Stomach (tissue), 9 donors: ENCODE data around the gene AKAP13. TPM values are rescaled to one million over a fixed set of nuclear protein-coding genes. Genes with fewer than 3 reads are reported as not detected.

Source experiments
- DNase-seq, 2 donors: peaks; one replicate each; pipeline versions ENCODE4 v3.0.0 to v3.0.0-alpha.2; 2013 to 2019
- H3K27ac ChIP-seq, 5 donors: fragments of 200-600 bp in 4 of 5; sonication (generic) in 4 of 5; one replicate each; pipeline ENCODE4 v1.5.1; 2013 to 2019; ENCODE audit warnings: mild to moderate bottlenecking in 1 of 5, moderate library complexity in 1 of 5
- H3K27me3 ChIP-seq, 3 donors: fragments of 200-600 bp; sonication (generic); one replicate each; pipeline ENCODE4 v1.5.1; 2017 to 2019; ENCODE audit warnings: mixed run types in 1 of 3
- H3K36me3 ChIP-seq, 4 donors: fragments of 200-600 bp; sonication (generic); 1 replicate in 3 of 4; 2 replicates in 1 of 4; pipeline ENCODE4 v1.5.1; 2016 to 2019
- H3K4me1 ChIP-seq, 4 donors: fragments of 200-600 bp; sonication (generic); one replicate each; pipeline ENCODE4 v1.5.1; 2016 to 2019
- H3K4me3 ChIP-seq, 4 donors: fragments of 200-600 bp; sonication (generic) in 3 of 4; one replicate each; pipeline ENCODE4 v1.5.1; 2016 to 2019; ENCODE audit warnings: mild to moderate bottlenecking in 1 of 4
- H3K9me3 ChIP-seq, 4 donors: fragments of 200-600 bp; sonication (generic); one replicate each; pipeline ENCODE4 v1.5.1; 2016 to 2019
- EP300 ChIP-seq: sonication (generic); formaldehyde crosslinking; IDR thresholded peaks from one replicate; pipeline ENCODE4 v1.6.1; 2017; ENCODE audit warnings: antibody characterized with exemption
- POLR2A ChIP-seq, 4 donors: fragments of 450-650 bp; IDR thresholded peaks; one replicate each; pipeline ENCODE4 v1.6.1; 2016; ENCODE audit warnings: antibody characterized with exemption in 4 of 4, control low read depth in 2 of 4, mild to moderate bottlenecking in 1 of 4, moderate library complexity in 1 of 4
- POLR2AphosphoS5 ChIP-seq, 3 donors: sonication (generic); formaldehyde crosslinking; IDR thresholded peaks; one replicate each; pipeline ENCODE4 v1.6.1; 2016; ENCODE audit warnings: antibody characterized with exemption in 3 of 3
- WGBS, 5 donors: extraction: QIAGEN DNeasy Blood & Tissue Kit in 3 of 5; methylation state at CpG; one replicate each; pipeline versions ENCODE4 v1.1.5 to v1.1.7; 2013 to 2018; 5-methylcytosine and 5-hydroxymethylcytosine counted together
- intact Hi-C: fragments of 100-400 bp; cut with DNase I; formaldehyde crosslinking; loops from one replicate; pipeline ENCODE4 v1.15.1; 2023; ENCODE audit warnings: low total_unique reads
- polyA plus RNA-seq, 3 donors: library from polyadenylated mRNA; stranded (reverse); fragments of 200-250 nt; gene quantifications; one replicate each; pipeline ENCODE4 v1.2.3, GENCODE V29; 2013
- total RNA-seq, 5 donors: library from RNA; depleted of rRNA; stranded (reverse); fragments of >200 nt; gene quantifications; one replicate each; pipeline versions ENCODE4 v1.1.0 to v1.2.3, GENCODE V29; 2014 to 2016
- TF ChIP-seq, protein P1 (sequence below), 7 experiments: fragments of 450-650 bp in 4 of 7; fragments of 200-600 bp in 3 of 7; sonication (generic) in 3 of 7; IDR thresholded peaks; one replicate each; pipeline ENCODE4 v1.5.1; 2016 to 2019; ENCODE audit warnings: antibody characterized with exemption in 7 of 7, control low read depth in 2 of 7, mild to moderate bottlenecking in 1 of 7
- donor health status: healthy with polysubstance abuse.
- donor health status: Bipolar disorder and iron deficiency.
- donor health status: healthy.

The AKAP13 gene
- total and polyA plus RNA-seq, 8 donors = 33.1 to 395 (median 138) TPM

DNA sequence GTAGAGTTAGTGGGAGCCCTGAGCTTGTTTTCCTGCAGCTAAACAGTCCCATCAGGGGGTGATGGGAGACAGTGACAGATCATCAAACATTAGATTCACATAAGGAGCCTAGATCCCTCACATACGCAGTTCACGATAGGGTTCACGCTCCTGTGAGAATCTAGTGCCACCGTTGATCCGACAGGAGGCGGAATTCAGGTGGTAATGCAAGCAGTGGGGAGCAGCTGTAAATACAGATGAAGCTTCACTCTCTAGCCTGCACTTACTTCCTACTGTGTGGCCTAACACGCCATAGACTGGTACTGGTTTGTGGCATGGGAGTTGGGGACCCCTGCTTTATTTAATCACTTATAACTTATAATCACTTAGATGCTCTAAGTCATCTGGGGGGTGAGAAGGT is 179.1 kb downstream of the AKAP13 start:
- no peak for TF ChIP-seq EP300
- no peak for TF ChIP-seq POLR2A (IDR thresholded peaks at IDR 0.05)
- no peak for TF ChIP-seq POLR2AphosphoS5 (IDR thresholded peaks at IDR 0.05)
- TF ChIP-seq, protein P1, sequence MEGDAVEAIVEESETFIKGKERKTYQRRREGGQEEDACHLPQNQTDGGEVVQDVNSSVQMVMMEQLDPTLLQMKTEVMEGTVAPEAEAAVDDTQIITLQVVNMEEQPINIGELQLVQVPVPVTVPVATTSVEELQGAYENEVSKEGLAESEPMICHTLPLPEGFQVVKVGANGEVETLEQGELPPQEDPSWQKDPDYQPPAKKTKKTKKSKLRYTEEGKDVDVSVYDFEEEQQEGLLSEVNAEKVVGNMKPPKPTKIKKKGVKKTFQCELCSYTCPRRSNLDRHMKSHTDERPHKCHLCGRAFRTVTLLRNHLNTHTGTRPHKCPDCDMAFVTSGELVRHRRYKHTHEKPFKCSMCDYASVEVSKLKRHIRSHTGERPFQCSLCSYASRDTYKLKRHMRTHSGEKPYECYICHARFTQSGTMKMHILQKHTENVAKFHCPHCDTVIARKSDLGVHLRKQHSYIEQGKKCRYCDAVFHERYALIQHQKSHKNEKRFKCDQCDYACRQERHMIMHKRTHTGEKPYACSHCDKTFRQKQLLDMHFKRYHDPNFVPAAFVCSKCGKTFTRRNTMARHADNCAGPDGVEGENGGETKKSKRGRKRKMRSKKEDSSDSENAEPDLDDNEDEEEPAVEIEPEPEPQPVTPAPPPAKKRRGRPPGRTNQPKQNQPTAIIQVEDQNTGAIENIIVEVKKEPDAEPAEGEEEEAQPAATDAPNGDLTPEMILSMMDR (IDR thresholded peaks at IDR 0.05) = no peak
- intact Hi-C loops = no loop called here
- peak overlapping the region in 2 of 5 donors; percentile 4 to 15 for H3K27ac ChIP-seq

DNA sequence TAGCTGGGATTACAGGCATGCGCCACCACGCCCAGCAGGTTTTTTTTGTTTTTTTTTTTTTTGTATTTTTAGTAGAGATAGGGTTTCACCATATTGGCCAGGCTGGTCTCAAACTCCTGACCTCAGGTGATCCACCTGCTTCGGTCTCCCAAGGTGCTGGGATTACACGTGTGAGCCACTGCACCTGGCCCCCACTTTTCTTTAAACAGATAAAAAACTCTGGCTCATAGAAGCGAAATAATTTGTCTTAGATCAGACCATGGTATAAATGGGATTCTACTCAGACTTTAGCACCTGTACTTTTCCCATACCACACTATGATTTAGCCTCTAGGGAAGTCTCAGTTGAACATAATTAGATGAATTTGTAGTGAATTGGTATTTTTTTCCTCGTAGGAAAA is 182.4 kb downstream of the AKAP13 start:
- H3K4me1 ChIP-seq = peaks cover 27 to 61% (median 39%) of the 10 kb centered on the region in 4 donors
- H3K27me3 ChIP-seq = no peaks in the 10 kb centered on the region
- H3K36me3 ChIP-seq = peaks cover 0 to 6% (median 0%) of the 10 kb centered on the region in 4 donors
- no peak for TF ChIP-seq POLR2A (IDR thresholded peaks at IDR 0.05)
- TF ChIP-seq POLR2AphosphoS5 (IDR thresholded peaks at IDR 0.05) = no peak
- peak overlapping the region; percentile 74 to 84 (median 80) for H3K27ac ChIP-seq
- no peaks in the 10 kb centered on the region for H3K9me3 ChIP-seq
- 45 to 68% (median 53%) methylated on average over 6 of the region's 6 CpGs for WGBS, 5 donors
- H3K4me3 ChIP-seq = no peak overlapping the region
- intact Hi-C loops = no loop called here
- DNase-seq = no peak

More for the DNA sequence above, 179.1 kb downstream of the AKAP13 start:
- Histone ChIP-seq H3K4me1 (peaks cover 21 to 66% (median 32%) of the 10 kb centered on the region in 4 donors), H3K27me3 (no peaks in the 10 kb centered on the region), H3K9me3 (no peaks in the 10 kb centered on the region), H3K36me3 (no peaks in the 10 kb centered on the region), H3K4me3 (no peak overlapping the region)
- no peak for DNase-seq
- WGBS, 5 donors = 85 to 97% (median 93%) methylated on average over 7 of the region's 7 CpGs

- Histone ChIP-seq H3K36me3 (peaks cover 0 to 6% (median 0%) of the 10 kb centered on the region in 4 donors), H3K4me3 (no peak overlapping the region), H3K4me1 (peaks cover 24 to 56% (median 37%) of the 10 kb centered on the region in 4 donors), H3K27me3 (no peaks in the 10 kb centered on the region), H3K27ac (peak overlapping the region; percentile 74 to 84 (median 81)), H3K9me3 (no peaks in the 10 kb centered on the region)
- DNase-seq = peak; percentile 37 to 72
- TF ChIP-seq EP300 = no peak
- TF ChIP-seq POLR2AphosphoS5 (IDR thresholded peaks at IDR 0.05) = peak in 2 of 3 donors; percentile 5 to 31
- intact Hi-C loops = no loop called here
- 28 to 49% (median 39%) methylated on average over 3 of the region's 3 CpGs for WGBS, 5 donors
Measured at GRCh38 chr15:85563328-85563727, 182.9 kb downstream of the AKAP13 start.

DNA sequence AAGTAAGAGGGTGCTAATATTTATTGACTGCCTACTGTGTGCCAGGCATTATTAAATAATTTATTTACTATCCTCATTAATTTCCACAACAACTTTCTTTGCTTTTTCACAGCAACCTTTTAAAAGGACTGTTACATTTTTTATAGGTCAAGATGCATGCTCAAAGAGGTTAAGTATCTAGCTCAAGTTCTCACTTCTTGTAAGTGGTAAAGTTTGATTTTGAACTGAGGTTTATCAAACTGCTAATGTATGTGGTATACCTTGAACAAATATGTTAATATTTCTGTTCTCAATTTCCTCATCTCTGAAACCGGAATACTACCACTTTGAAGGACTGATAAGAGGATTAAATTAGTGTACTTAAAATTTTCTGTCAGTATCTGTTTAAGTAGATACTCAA is 183.3 kb downstream of the AKAP13 start:
- Histone ChIP-seq H3K27ac (peak overlapping the region; percentile 74 to 84 (median 81)), H3K4me1 (peaks cover 23 to 52% (median 35%) of the 10 kb centered on the region in 4 donors), H3K36me3 (peaks cover 0 to 6% (median 0%) of the 10 kb centered on the region in 4 donors), H3K27me3 (no peaks in the 10 kb centered on the region), H3K9me3 (no peaks in the 10 kb centered on the region), H3K4me3 (no peak overlapping the region)
- intact Hi-C loops = no loop called here
- TF ChIP-seq EP300 = no peak
- TF ChIP-seq POLR2AphosphoS5 (IDR thresholded peaks at IDR 0.05) = no peak
- no peak for TF ChIP-seq POLR2A (IDR thresholded peaks at IDR 0.05)
- TF ChIP-seq, protein P1 (IDR thresholded peaks at IDR 0.05) = no peak
- no peak for DNase-seq
- WGBS, 5 donors = 27 to 53% (median 51%) methylated on average over 1 of the region's 1 CpG

GRCh38 chr15:85564686-85565085 is 184.3 kb downstream of the AKAP13 start:
- Histone ChIP-seq H3K27ac (peak overlapping the region; percentile 44 to 84 (median 80)), H3K36me3 (peaks cover 0 to 6% (median 0%) of the 10 kb centered on the region in 4 donors), H3K4me1 (peaks cover 15 to 43% (median 29%) of the 10 kb centered on the region in 4 donors), H3K4me3 (no peak overlapping the region), H3K9me3 (no peaks in the 10 kb centered on the region), H3K27me3 (no peaks in the 10 kb centered on the region)
- TF ChIP-seq EP300 (no peak), POLR2A (IDR thresholded peaks at IDR 0.05) (no peak), POLR2AphosphoS5 (IDR thresholded peaks at IDR 0.05) (no peak)
- TF ChIP-seq, protein P1 (IDR thresholded peaks at IDR 0.05) = no peak
- intact Hi-C loops = no loop called here
- DNase-seq = no peak
- WGBS, 5 donors = 22 to 42% (median 30%) methylated on average over 2 of the region's 2 CpGs
